ENCODE measurements around the gene GSTO2. TPM values are rescaled to one million over a fixed set of nuclear protein-coding genes. Genes with fewer than 3 reads are reported as not detected.

The GSTO2 gene
- total RNA-seq, 1 donor from 2014 or later = 2.8 TPM

DNA sequence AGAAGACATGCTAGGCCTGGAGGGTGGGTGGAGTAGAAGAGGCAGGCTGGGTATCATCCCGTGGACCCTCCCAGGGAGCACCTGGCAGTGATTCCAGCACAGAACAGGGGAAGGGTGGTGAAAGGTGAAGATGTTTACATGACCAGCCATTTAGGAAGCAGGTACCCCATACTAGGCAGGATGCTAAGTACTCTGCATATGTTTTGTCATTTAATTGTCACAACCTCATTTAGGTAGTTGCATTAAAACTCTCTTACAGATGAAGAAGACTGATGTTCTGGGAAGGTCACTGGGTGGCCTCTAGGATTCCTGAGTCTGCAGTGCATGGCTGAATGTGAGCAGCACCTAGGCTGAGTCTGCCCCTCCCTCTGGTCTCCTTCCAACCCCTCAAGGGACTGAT lies 54.1 kb downstream of the GSTO2 start:
- Mint-ChIP-seq H3K27ac (no peak overlapping the region), H3K4me1 (ENCODE audit: unreplicated experiment) (peaks cover 38% of the 10 kb centered on the region), H3K4me3 (no peak overlapping the region), H3K36me3 (peaks cover 9% of the 10 kb centered on the region), H3K27me3 (no peaks in the 10 kb centered on the region), H3K9me3 (no peaks in the 10 kb centered on the region)
- TF ChIP-seq CTCF (conservative IDR thresholded peaks at IDR 0.05) = no peak
- DNase-seq (ENCODE audit: extremely low spot score, unreplicated experiment) = no peak

GRCh38 chr10:104323760-104324201 lies 54.8 kb downstream of the GSTO2 start:
- Mint-ChIP-seq H3K27me3 (no peaks in the 10 kb centered on the region), H3K27ac (no peak overlapping the region), H3K4me3 (no peak overlapping the region), H3K9me3 (no peaks in the 10 kb centered on the region), H3K4me1 (ENCODE audit: unreplicated experiment) (peaks cover 43% of the 10 kb centered on the region), H3K36me3 (peaks cover 7% of the 10 kb centered on the region)
- no peak for DNase-seq (ENCODE audit: extremely low spot score, unreplicated experiment)
- no peak for TF ChIP-seq CTCF (conservative IDR thresholded peaks at IDR 0.05)

- no peak overlapping the region for H3K27ac Mint-ChIP-seq
- H3K36me3 Mint-ChIP-seq = peaks cover 7% of the 10 kb centered on the region
- H3K9me3 Mint-ChIP-seq = no peaks in the 10 kb centered on the region
- DNase-seq (ENCODE audit: extremely low spot score, unreplicated experiment) = no peak
- no peaks in the 10 kb centered on the region for H3K27me3 Mint-ChIP-seq
- H3K4me1 Mint-ChIP-seq (ENCODE audit: unreplicated experiment) = peaks cover 47% of the 10 kb centered on the region
- no peak for TF ChIP-seq CTCF (conservative IDR thresholded peaks at IDR 0.05)
- H3K4me3 Mint-ChIP-seq = no peak overlapping the region
Observed at GRCh38 chr10:104324221-104324686, 55.3 kb downstream of the GSTO2 start.

- no peak overlapping the region for H3K27ac Mint-ChIP-seq
- H3K27me3 Mint-ChIP-seq = no peaks in the 10 kb centered on the region
- H3K4me3 Mint-ChIP-seq = no peak overlapping the region
- no peak for TF ChIP-seq CTCF (conservative IDR thresholded peaks at IDR 0.05)
- H3K36me3 Mint-ChIP-seq = peaks cover 7% of the 10 kb centered on the region
- no peaks in the 10 kb centered on the region for H3K9me3 Mint-ChIP-seq
- no peak for DNase-seq (ENCODE audit: extremely low spot score, unreplicated experiment)
- peaks cover 47% of the 10 kb centered on the region for H3K4me1 Mint-ChIP-seq (ENCODE audit: unreplicated experiment)
Observed at GRCh38 chr10:104324931-104325330, 55.9 kb downstream of the GSTO2 start.

- no peak for TF ChIP-seq CTCF (conservative IDR thresholded peaks at IDR 0.05)
- H3K27me3 Mint-ChIP-seq = no peaks in the 10 kb centered on the region
- DNase-seq (ENCODE audit: extremely low spot score, unreplicated experiment) = no peak
- H3K9me3 Mint-ChIP-seq = no peaks in the 10 kb centered on the region
- no peak overlapping the region for H3K27ac Mint-ChIP-seq
- no peak overlapping the region for H3K4me3 Mint-ChIP-seq
- peaks cover 7% of the 10 kb centered on the region for H3K36me3 Mint-ChIP-seq
- H3K4me1 Mint-ChIP-seq (ENCODE audit: unreplicated experiment) = peaks cover 51% of the 10 kb centered on the region
Observed at GRCh38 chr10:104325436-104326435, 56.8 kb downstream of the GSTO2 start.

All from type B pancreatic cell (in vitro differentiated cells).